ENCODE measurements around the gene BCDIN3D. TPM values are rescaled to one million over a fixed set of nuclear protein-coding genes. Genes with fewer than 3 reads are reported as not detected.

The BCDIN3D gene
- total RNA-seq, 1 experiment from 2014 or later = 3.3 TPM

GRCh38 chr12:49807991-49808580, 34.8 kb downstream of the BCDIN3D start:
- H3K27ac Mint-ChIP-seq = peak overlapping the region; percentile 23 to 70 (median 67); a peak in 1 of 7 replicates
- no CpG with 5 or more reads among the region's 12 CpGs for WGBS (ENCODE audit: extremely low coverage, insufficient read length, low lambda C conversion rate)
- no peak overlapping the region for H2BK5ac ChIP-seq (ENCODE audit: insufficient read length, low read length)
- no peak overlapping the region for H2AFZ ChIP-seq (ENCODE audit: low read length)
- H3K27me3 Mint-ChIP-seq (ENCODE audit: low read depth) = no peaks in the 10 kb centered on the region
- H3K18ac ChIP-seq (ENCODE audit: insufficient read length, low read depth, low read length) = no peak overlapping the region
- no peak overlapping the region for H3K9ac ChIP-seq (ENCODE audit: extremely low read depth, insufficient read length, low read length)
- no peak overlapping the region for H2AK5ac ChIP-seq (ENCODE audit: insufficient read length, low read length)
- peak overlapping the region; percentile 3 for H4K91ac ChIP-seq (ENCODE audit: insufficient read length, low read depth, low read length)
- no peak overlapping the region for H3T11ph ChIP-seq (ENCODE audit: low read length)
- H3K14ac ChIP-seq (ENCODE audit: insufficient read depth, low read length) = peak overlapping the region; percentile 70
- no peaks in the 10 kb centered on the region for H3K79me1 ChIP-seq (ENCODE audit: insufficient read depth, low read depth, low read length, poor library complexity, severe bottlenecking)
- no peaks in the 10 kb centered on the region for H3K27me3 ChIP-seq (ENCODE audit: insufficient read depth, low read length)
- no peak overlapping the region for H3K4ac ChIP-seq (ENCODE audit: low read depth, low read length)
- H3K4me1 ChIP-seq (ENCODE audit: insufficient read depth, low read length) = peaks cover 14% of the 10 kb centered on the region; the same call in 1 of the 2 replicates
- H4K5ac ChIP-seq (ENCODE audit: insufficient read length, low read depth, low read length) = no peak overlapping the region
- no peak overlapping the region for H3K56ac ChIP-seq (ENCODE audit: insufficient read length, low read depth, low read length)
- no peak overlapping the region for H2BK12ac ChIP-seq (ENCODE audit: insufficient read length, low read depth, low read length)
- H2BK120ac ChIP-seq (ENCODE audit: low read depth, low read length, poor library complexity, severe bottlenecking) = no peak overlapping the region
- H3K9me3 ChIP-seq (ENCODE audit: control insufficient read depth, low read depth, low read length) = no peaks in the 10 kb centered on the region
- H2BK20ac ChIP-seq (ENCODE audit: low read depth, low read length, poor library complexity, severe bottlenecking) = no peak overlapping the region
- no peaks in the 10 kb centered on the region for H3K23me2 ChIP-seq (ENCODE audit: insufficient read length, low read depth, low read length, poor library complexity, severe bottlenecking)
- H3K23ac ChIP-seq (ENCODE audit: insufficient read length, low read depth, low read length) = no peak overlapping the region
- H3K27ac ChIP-seq (ENCODE audit: insufficient read length, low read depth, low read length) = no peak overlapping the region
- TF ChIP-seq, protein P1, sequence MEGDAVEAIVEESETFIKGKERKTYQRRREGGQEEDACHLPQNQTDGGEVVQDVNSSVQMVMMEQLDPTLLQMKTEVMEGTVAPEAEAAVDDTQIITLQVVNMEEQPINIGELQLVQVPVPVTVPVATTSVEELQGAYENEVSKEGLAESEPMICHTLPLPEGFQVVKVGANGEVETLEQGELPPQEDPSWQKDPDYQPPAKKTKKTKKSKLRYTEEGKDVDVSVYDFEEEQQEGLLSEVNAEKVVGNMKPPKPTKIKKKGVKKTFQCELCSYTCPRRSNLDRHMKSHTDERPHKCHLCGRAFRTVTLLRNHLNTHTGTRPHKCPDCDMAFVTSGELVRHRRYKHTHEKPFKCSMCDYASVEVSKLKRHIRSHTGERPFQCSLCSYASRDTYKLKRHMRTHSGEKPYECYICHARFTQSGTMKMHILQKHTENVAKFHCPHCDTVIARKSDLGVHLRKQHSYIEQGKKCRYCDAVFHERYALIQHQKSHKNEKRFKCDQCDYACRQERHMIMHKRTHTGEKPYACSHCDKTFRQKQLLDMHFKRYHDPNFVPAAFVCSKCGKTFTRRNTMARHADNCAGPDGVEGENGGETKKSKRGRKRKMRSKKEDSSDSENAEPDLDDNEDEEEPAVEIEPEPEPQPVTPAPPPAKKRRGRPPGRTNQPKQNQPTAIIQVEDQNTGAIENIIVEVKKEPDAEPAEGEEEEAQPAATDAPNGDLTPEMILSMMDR (conservative IDR thresholded peaks at IDR 0.05) = no peak
- H3K36me3 Mint-ChIP-seq (ENCODE audit: insufficient read depth in 1 of 3, low read depth in 3 of 3) = peaks cover 0 to 21% (median 17%) of the 10 kb centered on the region in 3 experiments; a peak in 6 of 7 replicates
- no peak overlapping the region for H2BK15ac ChIP-seq (ENCODE audit: low read depth, low read length)
- H3K4me3 Mint-ChIP-seq = no peak overlapping the region
- no peak for DNase-seq
- no peaks in the 10 kb centered on the region; a peak in 1 of 5 replicates for H3K9me3 Mint-ChIP-seq
- no peaks in the 10 kb centered on the region for H4K20me1 ChIP-seq (ENCODE audit: control insufficient read depth, insufficient read depth, insufficient read length)
- H3K79me2 ChIP-seq (ENCODE audit: insufficient read depth, low read length) = no peaks in the 10 kb centered on the region
- H4K8ac ChIP-seq (replicated peaks; ENCODE audit: insufficient read length, low read depth, low read length) = no peak overlapping the region
- H3K4me1 Mint-ChIP-seq = peaks cover 26 to 52% of the 10 kb centered on the region in 2 experiments
- H3K4me2 ChIP-seq (ENCODE audit: insufficient read depth, insufficient read length, low read length) = no peak overlapping the region
